ENCODE data around the gene LRP10.

DNA sequence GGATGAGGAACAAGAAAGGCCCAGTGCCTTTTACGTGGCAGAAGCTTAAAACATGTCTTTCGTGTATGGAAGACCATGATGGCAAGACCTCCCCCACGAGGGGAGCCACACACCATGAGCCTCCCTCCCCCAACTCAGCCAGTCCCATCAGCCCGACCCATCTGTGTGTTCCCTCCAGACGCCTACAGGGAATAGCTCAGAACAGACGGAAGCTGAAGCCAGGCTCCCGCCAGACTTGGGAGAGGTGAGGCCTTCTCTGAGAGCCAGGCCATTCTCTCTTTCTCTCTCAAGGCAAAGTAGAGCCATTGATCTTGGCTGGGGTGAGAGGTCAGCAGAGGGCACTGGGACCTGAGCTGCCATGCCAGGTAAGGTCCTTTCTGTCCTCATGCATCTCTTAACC lies 20.9 kb downstream of the LRP10 start:
- TF ChIP-seq EZH2 (IDR thresholded peaks at IDR 0.05; ENCODE audit: borderline replicate concordance, insufficient read depth, low read length, poor library complexity, severe bottlenecking) = no peak
- TF ChIP-seq, protein P1, sequence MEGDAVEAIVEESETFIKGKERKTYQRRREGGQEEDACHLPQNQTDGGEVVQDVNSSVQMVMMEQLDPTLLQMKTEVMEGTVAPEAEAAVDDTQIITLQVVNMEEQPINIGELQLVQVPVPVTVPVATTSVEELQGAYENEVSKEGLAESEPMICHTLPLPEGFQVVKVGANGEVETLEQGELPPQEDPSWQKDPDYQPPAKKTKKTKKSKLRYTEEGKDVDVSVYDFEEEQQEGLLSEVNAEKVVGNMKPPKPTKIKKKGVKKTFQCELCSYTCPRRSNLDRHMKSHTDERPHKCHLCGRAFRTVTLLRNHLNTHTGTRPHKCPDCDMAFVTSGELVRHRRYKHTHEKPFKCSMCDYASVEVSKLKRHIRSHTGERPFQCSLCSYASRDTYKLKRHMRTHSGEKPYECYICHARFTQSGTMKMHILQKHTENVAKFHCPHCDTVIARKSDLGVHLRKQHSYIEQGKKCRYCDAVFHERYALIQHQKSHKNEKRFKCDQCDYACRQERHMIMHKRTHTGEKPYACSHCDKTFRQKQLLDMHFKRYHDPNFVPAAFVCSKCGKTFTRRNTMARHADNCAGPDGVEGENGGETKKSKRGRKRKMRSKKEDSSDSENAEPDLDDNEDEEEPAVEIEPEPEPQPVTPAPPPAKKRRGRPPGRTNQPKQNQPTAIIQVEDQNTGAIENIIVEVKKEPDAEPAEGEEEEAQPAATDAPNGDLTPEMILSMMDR (IDR thresholded peaks at IDR 0.05; ENCODE audit: poor library complexity, severe bottlenecking) = no peak
- no peak for TF ChIP-seq REST (IDR thresholded peaks at IDR 0.05; ENCODE audit: borderline replicate concordance)
- TF ChIP-seq POLR2AphosphoS5 (IDR thresholded peaks at IDR 0.05) = no peak
- no peak for TF ChIP-seq SMC3 (conservative IDR thresholded peaks at IDR 0.05; ENCODE audit: poor library complexity)

Measured in neural cell (in vitro differentiated cells).